ENCODE results near the gene PAK5. TPM values are rescaled to one million over a fixed set of nuclear protein-coding genes. Genes with fewer than 3 reads are reported as not detected.

The PAK5 gene
- total RNA-seq, 1 experiment from 2014 or later: 0.03 TPM

GRCh38 chr20:9499126-9499899 lies 339.6 kb downstream of the PAK5 start:
- Histone ChIP-seq H3K36me3 (replicated peaks; ENCODE audit: control insufficient read depth, insufficient read depth, low read length) (no peaks in the 10 kb centered on the region), H3K4me3 (ENCODE audit: insufficient read depth, low read depth, low read length) (no peak overlapping the region), H3K27me3 (ENCODE audit: control insufficient read depth, insufficient read depth, low read length) (no peaks in the 10 kb centered on the region)
- no peak for DNase-seq

DNA sequence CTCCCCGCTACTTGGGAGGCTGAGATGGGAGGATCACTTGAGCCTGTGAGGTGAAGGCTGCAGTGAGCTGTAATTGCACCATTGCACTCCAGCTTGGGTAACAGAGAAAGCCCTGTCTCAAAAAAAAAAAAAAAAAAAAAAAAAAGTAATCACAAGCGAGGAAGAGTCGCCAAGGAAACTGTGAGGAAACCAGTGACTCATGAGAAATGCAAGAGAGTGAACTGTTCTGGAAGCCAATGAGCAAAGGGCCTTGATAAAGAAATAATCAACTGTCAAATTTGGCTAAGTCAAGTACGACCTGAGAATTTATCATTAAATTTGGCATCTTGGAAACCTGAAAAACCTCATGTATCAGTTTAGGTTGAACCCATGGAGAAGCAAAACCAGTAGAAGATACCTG lies 340.6 kb downstream of the PAK5 start:
- Histone ChIP-seq H3K36me3 (replicated peaks; ENCODE audit: control insufficient read depth, insufficient read depth, low read length) (no peaks in the 10 kb centered on the region), H3K4me3 (ENCODE audit: insufficient read depth, low read depth, low read length) (no peak overlapping the region), H3K27me3 (ENCODE audit: control insufficient read depth, insufficient read depth, low read length) (no peaks in the 10 kb centered on the region)
- no peak for DNase-seq

DNA sequence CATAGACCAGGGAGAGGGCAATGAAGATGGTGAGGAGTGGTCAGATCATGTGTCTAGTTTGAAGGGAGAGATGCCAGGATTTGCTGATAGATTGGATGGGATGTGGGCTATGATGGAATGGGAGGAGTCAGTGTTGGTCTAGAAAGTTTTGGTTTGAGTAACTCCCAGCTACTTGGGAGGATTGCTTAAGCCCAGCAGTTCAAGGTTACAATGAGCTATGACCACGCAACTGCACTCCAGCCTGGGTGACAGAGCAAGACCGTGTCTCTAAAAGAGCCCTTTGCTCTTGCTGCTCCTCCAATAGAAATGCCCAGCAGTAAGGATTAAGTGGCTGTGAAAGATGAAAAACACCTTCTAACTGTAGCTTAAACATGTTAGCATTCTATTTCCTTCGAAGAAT lies 342.7 kb downstream of the PAK5 start:
- no peaks in the 10 kb centered on the region for H3K36me3 ChIP-seq (replicated peaks; ENCODE audit: control insufficient read depth, insufficient read depth, low read length)
- DNase-seq: no peak
- H3K4me3 ChIP-seq (ENCODE audit: insufficient read depth, low read depth, low read length): no peak overlapping the region
- no peaks in the 10 kb centered on the region for H3K27me3 ChIP-seq (ENCODE audit: control insufficient read depth, insufficient read depth, low read length)

GRCh38 chr20:9495701-9496100 lies 343.2 kb downstream of the PAK5 start:
- no peak overlapping the region for H3K4me3 ChIP-seq (ENCODE audit: insufficient read depth, low read depth, low read length)
- no peaks in the 10 kb centered on the region for H3K36me3 ChIP-seq (replicated peaks; ENCODE audit: control insufficient read depth, insufficient read depth, low read length)
- H3K27me3 ChIP-seq (ENCODE audit: control insufficient read depth, insufficient read depth, low read length): no peaks in the 10 kb centered on the region
- no peak for DNase-seq

DNA sequence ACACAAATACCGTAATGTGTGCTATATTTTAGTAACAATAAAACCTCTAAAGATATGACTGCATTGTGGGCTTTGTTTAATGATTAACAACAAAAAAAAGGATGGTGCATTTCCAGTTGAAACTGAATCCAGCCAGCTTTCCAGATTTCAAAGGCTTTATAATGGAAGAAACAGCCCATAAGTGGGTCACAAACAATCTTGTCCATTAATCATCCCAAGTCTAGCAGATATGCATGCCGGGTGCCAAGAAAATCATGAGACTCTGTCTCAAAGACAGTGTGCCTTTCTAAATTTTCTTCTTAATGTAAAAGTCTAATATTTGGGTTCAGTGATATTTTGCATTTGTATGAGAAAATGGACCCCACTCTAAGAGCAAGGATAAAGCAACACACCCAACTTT lies 345.1 kb downstream of the PAK5 start:
- Histone ChIP-seq H3K4me3 (ENCODE audit: insufficient read depth, low read depth, low read length) (no peak overlapping the region), H3K36me3 (replicated peaks; ENCODE audit: control insufficient read depth, insufficient read depth, low read length) (no peaks in the 10 kb centered on the region), H3K27me3 (ENCODE audit: control insufficient read depth, insufficient read depth, low read length) (no peaks in the 10 kb centered on the region)
- no peak for DNase-seq

DNA sequence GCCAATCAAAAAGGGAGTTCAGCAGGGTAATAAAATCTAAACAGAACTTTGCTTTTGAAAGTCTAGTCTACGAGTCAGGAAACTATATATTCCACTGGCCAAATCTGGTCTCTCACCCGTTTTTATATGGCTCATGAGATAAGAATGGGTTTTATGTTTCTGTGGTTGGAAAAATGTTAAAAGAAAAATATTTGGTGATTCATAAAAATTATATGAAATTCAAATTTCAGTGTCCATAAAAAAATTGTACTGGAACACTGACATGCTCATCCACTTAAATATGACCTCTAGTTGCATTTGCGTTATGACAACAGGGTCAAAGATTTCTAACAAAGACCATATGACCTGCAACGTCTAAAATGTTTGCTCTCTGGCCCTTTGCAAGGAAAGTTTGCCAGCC lies 346.8 kb downstream of the PAK5 start:
- no peaks in the 10 kb centered on the region for H3K27me3 ChIP-seq (ENCODE audit: control insufficient read depth, insufficient read depth, low read length)
- H3K36me3 ChIP-seq (replicated peaks; ENCODE audit: control insufficient read depth, insufficient read depth, low read length): no peaks in the 10 kb centered on the region
- DNase-seq: no peak
- H3K4me3 ChIP-seq (ENCODE audit: insufficient read depth, low read depth, low read length): no peak overlapping the region

DNA sequence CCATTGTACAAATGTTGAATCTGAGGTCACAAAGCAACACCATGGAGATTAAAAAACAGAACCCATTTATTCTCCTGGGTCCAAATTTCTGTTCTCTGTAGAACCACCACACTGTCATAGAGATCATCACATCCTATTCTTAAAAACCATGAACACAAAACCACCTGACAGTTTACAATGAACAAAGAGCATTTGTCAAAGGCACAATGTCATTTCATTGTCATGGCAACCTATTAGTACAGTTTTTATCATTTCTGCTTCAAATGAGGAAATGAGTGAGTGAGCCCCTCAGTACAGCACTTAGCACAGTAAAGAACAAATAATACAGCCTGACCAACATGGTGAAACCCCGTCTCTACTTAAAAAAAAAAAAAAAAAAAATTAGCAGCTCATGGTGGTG lies 347.6 kb downstream of the PAK5 start:
- DNase-seq: no peak
- H3K36me3 ChIP-seq (replicated peaks; ENCODE audit: control insufficient read depth, insufficient read depth, low read length): no peaks in the 10 kb centered on the region
- no peaks in the 10 kb centered on the region for H3K27me3 ChIP-seq (ENCODE audit: control insufficient read depth, insufficient read depth, low read length)
- no peak overlapping the region for H3K4me3 ChIP-seq (ENCODE audit: insufficient read depth, low read depth, low read length)

DNA sequence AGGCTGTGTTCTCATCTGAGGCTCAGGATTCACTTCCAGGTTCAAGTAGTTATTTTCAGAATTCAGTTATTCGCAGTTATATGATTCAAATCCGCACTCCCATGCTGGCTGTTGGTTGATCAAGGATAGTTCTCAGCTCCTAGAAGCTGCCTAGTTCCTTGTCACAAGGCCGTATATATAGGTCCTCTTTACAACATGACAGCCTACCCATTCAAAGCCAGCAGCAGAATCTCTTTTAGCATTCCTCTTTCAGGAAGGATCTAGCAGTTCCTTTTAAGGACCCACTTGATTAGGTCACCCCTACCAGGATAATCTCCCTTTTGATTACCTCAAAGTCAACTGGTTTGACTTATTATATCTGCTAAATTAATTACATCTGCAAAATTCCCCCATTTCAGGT lies 348.2 kb downstream of the PAK5 start:
- H3K27me3 ChIP-seq (ENCODE audit: control insufficient read depth, insufficient read depth, low read length): no peaks in the 10 kb centered on the region
- H3K36me3 ChIP-seq (replicated peaks; ENCODE audit: control insufficient read depth, insufficient read depth, low read length): no peaks in the 10 kb centered on the region
- DNase-seq: no peak
- no peak overlapping the region for H3K4me3 ChIP-seq (ENCODE audit: insufficient read depth, low read depth, low read length)

DNA sequence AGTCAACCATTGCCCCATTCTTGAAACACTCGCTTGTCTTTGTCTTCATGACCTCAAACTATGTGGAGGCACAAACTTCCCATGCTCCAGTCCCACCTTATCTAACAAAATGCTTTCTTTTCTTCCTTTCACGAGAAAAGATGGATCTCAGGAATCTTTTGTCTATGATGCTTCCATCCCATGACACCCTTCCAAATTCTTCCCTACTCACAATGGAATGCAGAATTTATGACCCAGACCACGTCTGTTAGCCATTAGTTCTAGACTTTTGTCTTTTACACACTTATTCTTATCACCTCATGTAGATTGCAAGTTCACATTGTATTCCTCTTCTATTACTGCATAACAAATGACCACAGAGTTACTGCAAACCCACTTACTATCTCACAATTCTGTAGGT lies 348.7 kb downstream of the PAK5 start:
- H3K4me3 ChIP-seq (ENCODE audit: insufficient read depth, low read depth, low read length): no peak overlapping the region

GRCh38 chr20:9488063-9488462 lies 350.8 kb downstream of the PAK5 start:
- H3K4me3 ChIP-seq (ENCODE audit: insufficient read depth, low read depth, low read length): no peak overlapping the region

More for the DNA sequence above, 348.7 kb downstream of the PAK5 start:
- Histone ChIP-seq H3K27me3 (ENCODE audit: control insufficient read depth, insufficient read depth, low read length) (no peaks in the 10 kb centered on the region), H3K36me3 (replicated peaks; ENCODE audit: control insufficient read depth, insufficient read depth, low read length) (no peaks in the 10 kb centered on the region)
- no peak for DNase-seq

More at GRCh38 chr20:9488063-9488462, 350.8 kb downstream of the PAK5 start:
- Histone ChIP-seq H3K36me3 (replicated peaks; ENCODE audit: control insufficient read depth, insufficient read depth, low read length) (no peaks in the 10 kb centered on the region), H3K27me3 (ENCODE audit: control insufficient read depth, insufficient read depth, low read length) (no peaks in the 10 kb centered on the region)
- DNase-seq: no peak

Other genes with a start within 250 kb of the PAK5 start
- 4.9 and 5.2 TPM in 2 replicates for gene ANKEF1, start 195.9 kb upstream of the PAK5 start, total RNA-seq (2014; rRNA removed; shearing (Covaris generic))